NCI-H226 (cell line): ENCODE results near the gene ANK2.

Experiments
- DNase-seq: peaks from one replicate; pipeline ENCODE4 v3.0.0-alpha.2; 2015

ANK2 gene

DNA sequence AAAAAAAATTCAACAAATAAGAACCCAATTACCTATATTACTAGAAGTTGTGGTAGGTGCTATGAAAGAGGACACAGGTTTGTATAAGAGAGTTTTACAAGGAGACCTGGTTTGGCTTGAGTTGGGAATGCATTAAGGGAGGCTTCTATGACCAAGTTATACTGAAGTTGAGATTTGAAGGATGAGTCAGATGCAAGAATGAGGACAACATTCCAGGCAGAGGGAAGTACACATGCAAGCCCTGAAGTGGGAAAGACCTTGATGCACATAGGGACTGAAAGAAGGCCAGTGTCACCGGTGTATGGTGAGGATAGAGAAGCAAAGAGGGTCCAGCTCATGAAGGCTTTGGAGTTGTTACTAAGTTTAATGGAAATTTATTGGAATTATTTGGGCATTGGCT is 52.2 kb downstream of the ANK2 start:
- DNase-seq = peak; percentile 21

DNA sequence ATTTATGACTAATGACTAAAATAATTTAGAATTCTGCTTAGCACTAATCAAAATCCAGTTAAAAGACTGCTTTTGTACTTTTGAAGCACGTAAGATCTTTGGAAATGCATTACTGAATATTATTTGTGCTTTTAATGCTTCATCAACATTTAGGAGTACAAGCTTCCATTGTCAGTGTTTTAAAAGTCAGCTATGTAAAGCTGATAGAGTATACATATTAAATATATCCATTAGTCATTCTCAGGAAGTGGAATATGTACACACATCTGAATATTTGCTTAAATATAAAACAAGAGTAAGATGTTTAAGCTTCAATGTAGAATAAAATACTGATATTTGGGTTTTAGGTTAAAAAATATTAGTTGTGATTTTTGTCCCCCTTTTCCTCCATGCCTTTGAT is 54.1 kb downstream of the ANK2 start:
- no peak for DNase-seq

- DNase-seq = no peak
These were observed 56.7 kb downstream of the ANK2 start for GRCh38 chr4:113106108-113106507.

GRCh38 chr4:113109106-113109718 is 59.8 kb downstream of the ANK2 start:
- no peak for DNase-seq

DNA sequence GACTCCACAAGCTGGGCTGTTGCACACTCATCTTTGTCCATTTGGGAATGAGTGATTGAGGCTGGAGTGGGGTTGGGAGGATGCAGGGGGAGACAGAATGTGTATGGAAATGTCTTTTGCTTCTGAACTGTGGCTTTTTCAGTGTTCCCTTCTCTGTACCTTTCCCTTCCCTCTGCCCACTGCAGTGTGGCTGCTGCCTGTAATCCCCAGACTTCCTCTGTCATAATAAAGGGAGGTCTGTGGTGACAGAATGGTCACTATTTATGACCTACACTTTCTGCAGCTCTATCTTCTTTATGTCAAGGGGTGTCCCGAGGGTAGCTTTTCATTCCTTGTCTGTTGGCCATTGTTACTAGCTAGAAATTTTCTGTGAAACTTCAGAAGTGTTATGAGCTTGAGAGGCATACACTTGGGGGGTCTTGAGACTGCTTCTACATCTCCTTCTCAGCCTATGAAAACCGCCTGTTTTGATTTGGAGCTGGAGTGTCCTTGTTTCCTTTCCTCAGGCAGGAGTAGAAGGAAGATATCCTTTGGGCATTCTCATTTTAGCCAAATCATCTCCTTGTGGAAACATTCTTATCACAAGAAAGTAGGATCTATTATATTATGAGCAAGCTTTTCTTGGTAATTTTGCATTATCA is 63.0 kb downstream of the ANK2 start:
- DNase-seq = no peak

DNA sequence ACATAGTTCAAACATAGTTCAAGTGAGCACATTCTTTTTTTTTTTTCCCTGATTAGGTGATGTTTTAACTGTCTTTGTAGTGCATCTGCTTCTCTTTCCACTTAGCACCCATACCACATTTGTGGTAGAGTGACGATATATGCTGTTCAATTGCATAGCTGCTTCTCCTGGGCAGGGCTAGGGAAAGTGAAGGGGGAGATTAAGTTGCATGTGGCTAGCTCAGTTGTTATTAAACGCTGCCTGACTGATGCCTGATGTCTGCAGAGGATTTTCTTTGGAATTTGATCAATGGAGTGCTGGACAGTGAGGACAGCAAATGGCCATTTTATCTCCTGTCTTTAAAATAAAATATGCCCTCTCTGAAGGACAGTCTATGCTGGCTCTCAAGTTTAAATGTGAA is 63.7 kb downstream of the ANK2 start:
- DNase-seq = no peak

- DNase-seq = no peak
These were observed 65.4 kb downstream of the ANK2 start for GRCh38 chr4:113114884-113115283.

- no peak for DNase-seq
These were observed 67.2 kb downstream of the ANK2 start for GRCh38 chr4:113116414-113117357.

DNA sequence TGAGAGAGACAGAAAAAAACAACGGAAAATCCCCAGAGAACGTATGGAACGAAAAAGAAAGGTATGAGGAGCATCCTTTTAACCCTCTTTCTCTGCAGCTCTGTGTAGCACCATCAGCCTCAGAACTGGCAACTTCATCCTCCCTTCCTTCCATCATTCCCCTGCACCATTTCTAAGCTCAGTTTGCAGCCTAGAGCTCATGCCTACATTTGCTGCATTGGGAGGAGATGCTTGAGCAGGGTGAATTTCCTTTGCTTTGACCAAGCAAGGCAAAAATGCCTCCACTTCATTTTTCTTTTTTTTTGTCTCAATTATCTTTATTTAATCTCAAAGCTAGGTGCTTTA is 67.9 kb downstream of the ANK2 start:
- no peak for DNase-seq

DNA sequence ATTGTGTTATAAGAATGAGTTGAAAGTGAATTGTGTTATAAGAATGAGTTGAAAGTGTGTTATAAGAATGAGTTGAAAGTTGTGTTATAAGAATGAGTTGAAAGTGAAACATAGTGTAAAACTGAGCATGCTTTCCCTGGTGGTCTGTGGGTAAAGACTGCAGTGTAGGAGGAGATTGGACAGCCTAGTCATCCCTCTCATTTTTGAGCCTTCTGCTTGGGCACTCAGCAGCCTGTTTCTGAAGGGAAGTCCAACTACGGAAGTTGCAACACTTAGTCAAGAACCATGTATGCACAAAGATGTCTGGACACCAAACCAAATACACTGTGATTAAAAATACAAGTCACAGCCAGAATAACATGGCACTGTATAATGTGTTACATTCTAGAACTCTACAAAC is 72.6 kb downstream of the ANK2 start:
- no peak for DNase-seq

GRCh38 chr4:113125418-113125817 is 76.0 kb downstream of the ANK2 start:
- no peak for DNase-seq

DNA sequence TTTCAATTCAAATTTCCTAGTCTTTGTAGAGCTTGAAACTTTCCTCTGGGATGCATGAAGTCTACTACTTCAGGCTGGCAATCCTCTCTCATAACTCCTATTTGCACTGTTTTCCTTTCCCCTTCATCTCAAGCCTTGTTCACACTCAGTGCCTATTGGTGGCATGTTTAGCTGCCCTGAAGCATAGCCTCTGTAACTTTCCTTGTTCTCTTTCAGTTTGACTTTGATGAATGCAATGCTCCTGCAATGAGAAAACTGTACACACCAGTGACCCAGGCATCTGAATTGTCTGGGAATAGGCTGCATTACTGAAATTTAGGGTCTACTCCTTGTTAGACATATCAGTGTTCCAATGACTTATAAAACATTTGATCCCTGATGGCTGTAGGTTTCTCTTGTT is 81.7 kb downstream of the ANK2 start:
- DNase-seq = no peak

DNA sequence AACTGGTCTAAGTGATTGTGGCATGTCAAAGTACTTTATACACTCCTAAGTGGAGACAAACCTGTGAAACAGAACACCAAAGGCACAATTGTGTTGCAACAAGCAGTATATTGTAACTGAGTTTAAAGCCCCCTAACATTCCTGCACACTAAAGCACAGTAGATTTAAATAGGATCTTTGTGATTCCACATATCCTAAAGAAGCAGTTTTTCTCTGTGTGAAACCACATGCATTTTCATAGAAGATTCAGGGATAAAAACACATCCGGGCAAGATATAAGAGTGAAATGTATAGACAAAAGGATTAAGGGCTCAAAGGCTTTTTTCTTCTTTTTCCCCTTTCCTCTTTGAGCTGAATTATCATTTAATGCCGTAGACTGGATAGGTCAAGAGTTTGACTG is 82.2 kb downstream of the ANK2 start:
- DNase-seq = no peak

DNA sequence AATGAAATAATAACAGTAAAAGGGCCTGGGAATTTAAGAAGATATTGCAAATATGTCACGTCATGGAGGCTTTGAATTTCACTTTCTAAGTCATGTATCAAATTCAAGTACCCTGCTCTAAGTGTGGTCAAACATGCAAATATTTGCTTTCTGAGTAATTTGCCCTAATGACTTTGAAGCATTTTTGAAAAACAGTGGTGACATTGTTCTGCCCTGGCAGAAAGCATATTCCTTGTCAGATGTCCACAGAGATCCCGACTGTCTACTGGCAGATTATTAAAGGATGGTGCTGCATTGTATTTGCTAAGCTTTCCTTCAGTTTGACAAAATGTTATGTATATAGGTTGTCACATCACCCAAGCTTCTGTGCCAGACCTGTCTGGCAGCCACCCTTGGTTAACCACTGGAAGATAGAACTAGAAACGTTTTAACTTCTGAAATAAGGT is 92.5 kb downstream of the ANK2 start:
- no peak for DNase-seq

GRCh38 chr4:113142351-113142750 is 92.9 kb downstream of the ANK2 start:
- no peak for DNase-seq

- DNase-seq = no peak
These were observed 94.6 kb downstream of the ANK2 start for GRCh38 chr4:113144091-113144490.

GRCh38 chr4:113145147-113145518 is 95.7 kb downstream of the ANK2 start:
- DNase-seq = no peak

GRCh38 chr4:113145519-113146291 is 96.3 kb downstream of the ANK2 start:
- no peak for DNase-seq

DNA sequence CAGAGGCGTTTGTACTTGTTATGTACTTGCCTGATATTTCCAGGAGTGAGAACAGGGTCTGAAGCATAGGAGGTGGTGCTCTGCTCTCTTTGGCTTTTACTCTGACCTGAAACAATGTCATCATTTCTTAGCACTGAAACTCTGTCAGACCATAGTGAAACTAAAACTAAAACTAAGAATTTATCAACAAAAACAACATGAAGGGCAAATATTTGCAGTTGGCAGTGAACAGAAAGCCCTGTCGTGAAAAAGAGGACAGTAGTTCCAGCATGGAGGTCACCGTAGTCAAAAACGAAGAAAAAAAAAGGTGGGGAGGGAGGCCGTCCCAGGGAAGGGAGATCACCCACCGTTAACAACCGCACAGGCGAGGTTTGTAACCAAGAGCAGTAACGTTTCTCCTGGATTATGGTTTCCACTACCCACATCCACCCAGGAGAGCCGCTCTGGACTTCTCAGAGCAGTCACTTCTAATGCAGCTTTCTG is 97.5 kb downstream of the ANK2 start:
- DNase-seq = no peak

- no peak for DNase-seq
These were observed 98.2 kb downstream of the ANK2 start for GRCh38 chr4:113147498-113148111.

GRCh38 chr4:113148925-113149324 is 99.5 kb downstream of the ANK2 start:
- DNase-seq = no peak

DNA sequence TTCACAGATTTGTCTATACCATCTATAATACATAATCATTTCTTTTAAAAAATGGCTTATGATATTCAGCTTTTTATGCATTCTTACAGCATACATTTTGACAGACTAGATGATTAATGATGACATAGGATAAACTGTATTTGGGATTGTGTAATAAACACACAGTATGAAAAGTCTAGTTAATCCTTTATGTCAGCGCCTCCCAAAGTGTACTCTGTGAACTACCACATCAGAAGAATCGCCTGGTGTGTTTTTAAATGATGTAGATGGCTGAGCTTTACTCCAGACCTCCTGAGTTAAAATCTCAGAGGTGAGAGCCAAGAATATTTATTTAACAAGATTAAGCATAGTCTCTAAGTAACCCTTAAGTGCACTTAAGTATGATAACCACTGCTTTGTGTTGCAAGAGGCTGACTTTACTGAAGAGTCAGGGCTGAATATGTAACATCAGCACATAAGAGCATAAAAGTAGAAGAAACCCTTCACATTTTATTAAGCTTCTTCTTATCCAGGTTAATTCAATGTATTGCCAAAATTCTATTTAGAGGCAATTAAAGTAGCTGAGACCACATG is 104.2 kb downstream of the ANK2 start:
- no peak for DNase-seq
